Upper lobe of left lung (tissue), 6 donors: ENCODE data around the gene TRNT1. TPM values are rescaled to one million over a fixed set of nuclear protein-coding genes. Genes with fewer than 3 reads are reported as not detected.

Experiments used
- ATAC-seq, 2 donors: fragments of 200-7000 bp; cut with Tn5 transposase; one replicate each; pipeline ENCODE4 v1.9.1; 2022; ENCODE audit warnings: mild to moderate bottlenecking in 2 of 2, moderate library complexity in 2 of 2; ENCODE audit not compliant: low FRiP score in 2 of 2
- DNase-seq, 2 donors: peaks; one replicate each; pipeline ENCODE4 v3.0.0-alpha.2; 2019 to 2020
- H3K27ac ChIP-seq, 4 donors: fragments of 200-600 bp; sonication (generic); one replicate each; pipeline ENCODE4 v1.5.1; 2016 to 2019
- H3K27me3 ChIP-seq, 4 donors: fragments of 200-600 bp; sonication (generic); one replicate each; pipeline ENCODE4 v1.5.1; 2017 to 2019
- H3K36me3 ChIP-seq, 4 donors: fragments of 200-600 bp; sonication (generic); one replicate each; pipeline ENCODE4 v1.5.1; 2016 to 2019
- H3K4me1 ChIP-seq, 4 donors: fragments of 200-600 bp; sonication (generic); one replicate each; pipeline ENCODE4 v1.5.1; 2018 to 2019
- H3K4me3 ChIP-seq, 4 donors: fragments of 200-600 bp; sonication (generic); one replicate each; pipeline ENCODE4 v1.5.1; 2017 to 2019; ENCODE audit warnings: mild to moderate bottlenecking in 2 of 4, moderate library complexity in 1 of 4
- H3K9me3 ChIP-seq, 4 donors: fragments of 200-600 bp; sonication (generic); one replicate each; pipeline ENCODE4 v1.5.1; 2018 to 2019
- CTCF ChIP-seq, 6 experiments: fragments of 450-650 bp in 4 of 6; fragments of 200-600 bp in 2 of 6; sonication (generic) in 2 of 6; IDR thresholded peaks; one replicate each; pipeline ENCODE4 v1.5.1; 2016 to 2019; ENCODE audit warnings: antibody characterized with exemption in 6 of 6
- EP300 ChIP-seq, 4 donors: sonication (generic); formaldehyde crosslinking; IDR thresholded peaks; one replicate each; pipeline ENCODE4 v1.5.1; 2017; ENCODE audit warnings: antibody characterized with exemption in 4 of 4, control low read depth in 2 of 4
- POLR2A ChIP-seq, 4 donors: fragments of 450-650 bp; IDR thresholded peaks; one replicate each; pipeline ENCODE4 v1.5.1; 2016 to 2017; ENCODE audit warnings: antibody characterized with exemption in 4 of 4, mild to moderate bottlenecking in 2 of 4
- POLR2AphosphoS5 ChIP-seq, 2 donors: sonication (generic); formaldehyde crosslinking; IDR thresholded peaks; one replicate each; pipeline ENCODE4 v1.5.1; 2017; ENCODE audit warnings: antibody characterized with exemption in 2 of 2
- WGBS, 2 donors: methylation state at CpG; one replicate each; pipeline ENCODE4 v1.1.5; 2017 to 2018; 5-methylcytosine and 5-hydroxymethylcytosine counted together
- small RNA-seq, 4 donors: library from RNA; depleted of rRNA; stranded (forward); fragments of <200 nt; gene quantifications; one replicate each; pipeline ENCODE3, GENCODE V24; 2016
- total RNA-seq, 6 donors: library from RNA; depleted of rRNA in 4 of 6; stranded (reverse); fragments of >200 nt in 4 of 6; gene quantifications; one replicate each; pipeline versions ENCODE4 v1.1.0 to v1.2.1, GENCODE V29; 2016 to 2021
- donor health status: DM: no; HTN: no; CAD: no; lungs with moderate emphysema.
- donor health status: DM: no; HTN: yes; CAD: no; lungs with severe emphysema.

Gene TRNT1
- total RNA-seq, 6 donors from 2014 or later, result 9.2 to 35.6 (median 21.6) TPM

GRCh38 chr3:3189961-3190360 lies 63.2 kb downstream of the TRNT1 start:
- no peak for TF ChIP-seq POLR2A (IDR thresholded peaks at IDR 0.05)
- H3K4me3 ChIP-seq, result no peak overlapping the region
- ATAC-seq, result no peak
- H3K27me3 ChIP-seq, result no peaks in the 10 kb centered on the region
- peaks cover 3 to 6% (median 5%) of the 10 kb centered on the region in 4 donors for H3K9me3 ChIP-seq
- H3K4me1 ChIP-seq, result peaks cover 0 to 3% (median 0%) of the 10 kb centered on the region in 4 donors
- DNase-seq, result no peak
- no peaks in the 10 kb centered on the region for H3K36me3 ChIP-seq
- H3K27ac ChIP-seq, result no peak overlapping the region
- 69 to 89% methylated on average over 1 of the region's 1 CpG for WGBS, 2 donors

GRCh38 chr3:3191675-3192285 lies 65.0 kb downstream of the TRNT1 start:
- Histone ChIP-seq H3K27ac (no peak overlapping the region), H3K27me3 (no peaks in the 10 kb centered on the region), H3K36me3 (no peaks in the 10 kb centered on the region), H3K9me3 (peaks cover 1 to 2% (median 2%) of the 10 kb centered on the region in 4 donors), H3K4me3 (no peak overlapping the region), H3K4me1 (peaks cover 0 to 3% (median 0%) of the 10 kb centered on the region in 4 donors)
- WGBS, 2 donors, result 21 to 26% methylated on average over 4 of the region's 4 CpGs
- TF ChIP-seq POLR2A (IDR thresholded peaks at IDR 0.05) (no peak), EP300 (IDR thresholded peaks at IDR 0.05) (no peak), CTCF (IDR thresholded peaks at IDR 0.05) (no peak), POLR2AphosphoS5 (IDR thresholded peaks at IDR 0.05) (no peak)
- ATAC-seq, result no peak
- DNase-seq, result no peak

- WGBS, 2 donors, result 16 to 20% methylated on average over 2 of the region's 2 CpGs
- Histone ChIP-seq H3K27ac (no peak overlapping the region), H3K9me3 (no peaks in the 10 kb centered on the region), H3K4me1 (peaks cover 0 to 3% (median 0%) of the 10 kb centered on the region in 4 donors), H3K4me3 (no peak overlapping the region), H3K36me3 (no peaks in the 10 kb centered on the region), H3K27me3 (no peaks in the 10 kb centered on the region)
- DNase-seq (no peak), ATAC-seq (no peak)
- TF ChIP-seq POLR2A (IDR thresholded peaks at IDR 0.05), result no peak
- TF ChIP-seq EP300 (IDR thresholded peaks at IDR 0.05), result no peak
- no peak for TF ChIP-seq CTCF (IDR thresholded peaks at IDR 0.05)
- TF ChIP-seq POLR2AphosphoS5 (IDR thresholded peaks at IDR 0.05), result no peak
Observed at GRCh38 chr3:3192286-3192675, 65.5 kb downstream of the TRNT1 start.

- Histone ChIP-seq H3K4me1 (peaks cover 0 to 3% (median 0%) of the 10 kb centered on the region in 4 donors), H3K36me3 (no peaks in the 10 kb centered on the region), H3K9me3 (no peaks in the 10 kb centered on the region), H3K27ac (no peak overlapping the region), H3K27me3 (no peaks in the 10 kb centered on the region), H3K4me3 (no peak overlapping the region)
- no peak for ATAC-seq
- DNase-seq, result no peak
- no peak for TF ChIP-seq POLR2A (IDR thresholded peaks at IDR 0.05)
- no peak for TF ChIP-seq EP300 (IDR thresholded peaks at IDR 0.05)
- no peak for TF ChIP-seq POLR2AphosphoS5 (IDR thresholded peaks at IDR 0.05)
- no peak for TF ChIP-seq CTCF (IDR thresholded peaks at IDR 0.05)
Observed at GRCh38 chr3:3194861-3195260, 68.1 kb downstream of the TRNT1 start.

- ATAC-seq (no peak), DNase-seq (no peak)
- no peak overlapping the region for H3K27ac ChIP-seq
- H3K4me1 ChIP-seq, result peaks cover 0 to 3% (median 0%) of the 10 kb centered on the region in 4 donors
- WGBS, 2 donors, result 47 to 50% methylated on average over 6 of the region's 6 CpGs
- TF ChIP-seq POLR2A (IDR thresholded peaks at IDR 0.05), result no peak
- no peak for TF ChIP-seq EP300 (IDR thresholded peaks at IDR 0.05)
- peak in 2 of 6 experiments; percentile 12 to 22 for TF ChIP-seq CTCF (IDR thresholded peaks at IDR 0.05)
- H3K4me3 ChIP-seq, result no peak overlapping the region
- H3K9me3 ChIP-seq, result no peaks in the 10 kb centered on the region
- H3K27me3 ChIP-seq, result no peaks in the 10 kb centered on the region
- no peaks in the 10 kb centered on the region for H3K36me3 ChIP-seq
Observed at GRCh38 chr3:3196148-3196861, 69.6 kb downstream of the TRNT1 start.

Small RNA genes lying within 50 kb of the gene (small RNA-seq; reads per million reads assigned to genes)
- gene RF00416, result 0 reads per million in 4 donors

Other genes starting within 250 kb of the TRNT1 start
- gene IL5RA, start 16.6 kb upstream of the TRNT1 start, total RNA-seq, result 10 to 100 TPM in 1 of 6 donors, 1 to 10 TPM in 4, under 1 TPM in 1; 0.46 to 17.7 (median 3.7) TPM
- gene CRBN, start 52.8 kb downstream of the TRNT1 start, total RNA-seq, result 10 to 100 TPM; 35.3 to 98.5 (median 53.0) TPM